ENCODE data around the gene FCN3. TPM values are rescaled to one million over a fixed set of nuclear protein-coding genes. Genes with fewer than 3 reads are reported as not detected.

The FCN3 gene
- total and polyA plus RNA-seq, 2 donors (not counting 1 experiment from before 2014, with no cell fraction given) = not detected

DNA sequence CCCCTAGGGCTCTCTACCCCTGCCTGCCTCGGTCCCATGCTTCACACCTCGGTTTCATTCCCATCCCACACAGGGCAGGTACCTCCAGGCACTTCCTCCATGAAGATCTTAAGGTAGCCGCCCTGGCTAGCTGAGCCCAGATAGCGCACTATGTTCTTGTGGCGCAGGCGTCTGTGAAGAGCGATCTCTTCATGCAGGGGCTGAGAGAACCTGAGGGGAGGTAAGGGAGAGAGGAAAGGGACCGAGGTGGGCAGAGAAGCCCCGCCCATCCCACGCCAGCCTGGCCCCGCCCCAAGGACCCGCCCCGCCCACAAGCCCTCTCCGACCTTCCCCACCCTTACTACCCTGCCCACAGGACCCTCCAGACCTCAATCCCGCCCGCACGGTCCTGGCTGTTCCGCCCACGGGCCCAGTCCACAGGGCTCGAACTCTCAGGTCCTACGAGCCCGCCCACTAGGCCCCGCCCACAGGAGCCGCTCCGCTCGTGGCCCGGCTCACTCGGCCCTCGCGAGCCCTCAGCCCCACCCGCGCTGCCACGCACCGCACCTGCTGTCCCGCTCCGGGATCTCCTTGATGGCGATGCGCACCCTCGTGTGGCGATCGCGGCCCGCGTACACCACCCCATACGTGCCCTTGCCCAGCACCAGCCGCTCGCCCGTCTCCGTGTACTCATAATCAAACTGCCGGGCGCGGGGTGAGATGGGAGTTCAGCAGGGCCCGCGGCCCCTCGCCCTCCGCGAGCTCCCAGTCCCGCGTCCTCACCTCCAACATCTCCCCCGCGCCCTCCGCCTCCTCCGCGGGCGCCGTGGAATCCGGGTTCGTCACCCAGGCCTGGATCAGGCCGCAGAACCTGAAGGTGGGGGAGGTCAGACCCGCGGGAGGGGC is 14.2 kb downstream of the FCN3 start:
- no peaks in the 10 kb centered on the region for H3K9me3 ChIP-seq (ENCODE audit: control insufficient read depth, insufficient read depth, low read depth, low read length)
- H4K20me1 ChIP-seq (ENCODE audit: control insufficient read depth, extremely low read depth, insufficient read depth, low read length) = no peaks in the 10 kb centered on the region
- H3K27ac ChIP-seq (ENCODE audit: insufficient read depth, low read length) = no peak overlapping the region
- no peak overlapping the region for H3K9ac ChIP-seq (ENCODE audit: insufficient read depth, low read length)
- no peak for DNase-seq (ENCODE audit: low read depth in 2 of 2)
- no peak overlapping the region for H3K4me3 ChIP-seq (replicated peaks in 1 of 4; ENCODE audit: control extremely low read depth in 1 of 4, insufficient read depth in 1 of 4, low read depth in 3 of 4, low read length in 4 of 4)
- no peak overlapping the region for H2AFZ ChIP-seq (ENCODE audit: low read length)
- peaks cover 45% of the 10 kb centered on the region for H3K36me3 ChIP-seq (ENCODE audit: control insufficient read depth, insufficient read depth, low read length)
- no peaks in the 10 kb centered on the region for H3K27me3 ChIP-seq (ENCODE audit: control insufficient read depth, insufficient read depth, low read length)
- H3K79me2 ChIP-seq (ENCODE audit: control insufficient read depth, insufficient read depth, low read length) = peaks cover 10% of the 10 kb centered on the region
- TF ChIP-seq, protein P1, sequence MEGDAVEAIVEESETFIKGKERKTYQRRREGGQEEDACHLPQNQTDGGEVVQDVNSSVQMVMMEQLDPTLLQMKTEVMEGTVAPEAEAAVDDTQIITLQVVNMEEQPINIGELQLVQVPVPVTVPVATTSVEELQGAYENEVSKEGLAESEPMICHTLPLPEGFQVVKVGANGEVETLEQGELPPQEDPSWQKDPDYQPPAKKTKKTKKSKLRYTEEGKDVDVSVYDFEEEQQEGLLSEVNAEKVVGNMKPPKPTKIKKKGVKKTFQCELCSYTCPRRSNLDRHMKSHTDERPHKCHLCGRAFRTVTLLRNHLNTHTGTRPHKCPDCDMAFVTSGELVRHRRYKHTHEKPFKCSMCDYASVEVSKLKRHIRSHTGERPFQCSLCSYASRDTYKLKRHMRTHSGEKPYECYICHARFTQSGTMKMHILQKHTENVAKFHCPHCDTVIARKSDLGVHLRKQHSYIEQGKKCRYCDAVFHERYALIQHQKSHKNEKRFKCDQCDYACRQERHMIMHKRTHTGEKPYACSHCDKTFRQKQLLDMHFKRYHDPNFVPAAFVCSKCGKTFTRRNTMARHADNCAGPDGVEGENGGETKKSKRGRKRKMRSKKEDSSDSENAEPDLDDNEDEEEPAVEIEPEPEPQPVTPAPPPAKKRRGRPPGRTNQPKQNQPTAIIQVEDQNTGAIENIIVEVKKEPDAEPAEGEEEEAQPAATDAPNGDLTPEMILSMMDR (conservative IDR thresholded peaks at IDR 0.05 in 1 of 2, IDR thresholded peaks at IDR 0.05 in 1 of 2; ENCODE audit: low read depth in 1 of 2, low read length in 2 of 2) = no peak
- TF ChIP-seq EZH2 (IDR thresholded peaks at IDR 0.05; ENCODE audit: low read length, missing control alignments) = no peak
- H3K4me2 ChIP-seq (ENCODE audit: extremely low read depth, insufficient read depth, low read length) = no peak overlapping the region
- H3K4me1 ChIP-seq (ENCODE audit: control insufficient read depth, extremely low read depth, insufficient read depth, low read length) = peaks cover 6% of the 10 kb centered on the region

DNA sequence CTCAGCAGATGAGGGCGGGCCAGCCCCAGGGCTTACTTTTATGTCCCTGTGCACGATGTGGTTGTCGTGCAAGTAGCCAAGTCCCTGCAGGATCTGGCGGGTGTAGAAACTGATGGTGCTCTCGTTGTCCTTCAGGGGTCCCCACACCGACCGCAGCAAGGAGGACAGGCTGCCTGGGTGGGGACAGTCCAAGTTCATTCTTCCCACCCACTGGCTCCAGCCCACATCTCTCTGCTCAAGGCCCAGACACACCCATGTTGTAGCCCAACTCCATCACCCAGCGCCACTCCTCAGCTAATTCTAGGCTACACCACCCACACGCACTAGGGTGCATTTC is 14.8 kb downstream of the FCN3 start:
- H2AFZ ChIP-seq (ENCODE audit: low read length) = no peak overlapping the region
- H4K20me1 ChIP-seq (ENCODE audit: control insufficient read depth, extremely low read depth, insufficient read depth, low read length) = no peaks in the 10 kb centered on the region
- H3K9me3 ChIP-seq (ENCODE audit: control insufficient read depth, insufficient read depth, low read depth, low read length) = no peaks in the 10 kb centered on the region
- H3K79me2 ChIP-seq (ENCODE audit: control insufficient read depth, insufficient read depth, low read length) = peaks cover 6% of the 10 kb centered on the region
- TF ChIP-seq EZH2 (IDR thresholded peaks at IDR 0.05; ENCODE audit: low read length, missing control alignments) = no peak
- TF ChIP-seq, protein P1 (conservative IDR thresholded peaks at IDR 0.05 in 1 of 2, IDR thresholded peaks at IDR 0.05 in 1 of 2; ENCODE audit: low read depth in 1 of 2, low read length in 2 of 2) = no peak
- no peak overlapping the region for H3K4me3 ChIP-seq (replicated peaks in 1 of 4; ENCODE audit: control extremely low read depth in 1 of 4, insufficient read depth in 1 of 4, low read depth in 3 of 4, low read length in 4 of 4)
- H3K27ac ChIP-seq (ENCODE audit: insufficient read depth, low read length) = no peak overlapping the region
- H3K36me3 ChIP-seq (ENCODE audit: control insufficient read depth, insufficient read depth, low read length) = peaks cover 43% of the 10 kb centered on the region
- H3K27me3 ChIP-seq (ENCODE audit: control insufficient read depth, insufficient read depth, low read length) = no peaks in the 10 kb centered on the region
- H3K4me2 ChIP-seq (ENCODE audit: extremely low read depth, insufficient read depth, low read length) = no peak overlapping the region
- peaks cover under 1% of the 10 kb centered on the region for H3K4me1 ChIP-seq (ENCODE audit: control insufficient read depth, extremely low read depth, insufficient read depth, low read length)
- no peak overlapping the region for H3K9ac ChIP-seq (ENCODE audit: insufficient read depth, low read length)
- DNase-seq (ENCODE audit: low read depth in 2 of 2) = no peak

DNA sequence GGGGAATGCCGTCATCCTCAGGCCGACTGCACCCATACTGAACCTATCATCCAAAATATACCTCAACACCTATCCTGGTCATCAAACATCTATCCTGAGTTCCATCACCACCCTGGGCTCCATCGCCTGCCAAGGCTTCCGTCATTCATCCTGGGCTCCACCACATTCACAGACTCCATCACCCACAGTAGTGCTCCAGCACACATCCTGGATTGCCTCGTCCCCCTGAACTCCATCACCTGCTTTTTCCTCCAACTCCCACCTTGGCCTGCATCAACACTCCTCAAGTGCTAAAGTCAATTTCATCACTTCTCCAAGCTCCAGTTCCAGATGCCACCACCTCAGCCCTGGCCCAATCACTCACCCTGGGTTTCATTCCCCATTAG is 15.7 kb downstream of the FCN3 start:
- H3K36me3 ChIP-seq (ENCODE audit: control insufficient read depth, insufficient read depth, low read length) = peaks cover 38% of the 10 kb centered on the region
- no peak overlapping the region for H2AFZ ChIP-seq (ENCODE audit: low read length)
- H3K79me2 ChIP-seq (ENCODE audit: control insufficient read depth, insufficient read depth, low read length) = no peaks in the 10 kb centered on the region
- no peak overlapping the region for H3K4me3 ChIP-seq (replicated peaks in 1 of 4; ENCODE audit: control extremely low read depth in 1 of 4, insufficient read depth in 1 of 4, low read depth in 3 of 4, low read length in 4 of 4)
- H3K4me1 ChIP-seq (ENCODE audit: control insufficient read depth, extremely low read depth, insufficient read depth, low read length) = no peaks in the 10 kb centered on the region
- no peak for DNase-seq (ENCODE audit: low read depth in 2 of 2)
- no peak overlapping the region for H3K9ac ChIP-seq (ENCODE audit: insufficient read depth, low read length)
- no peak overlapping the region for H3K27ac ChIP-seq (ENCODE audit: insufficient read depth, low read length)
- H3K27me3 ChIP-seq (ENCODE audit: control insufficient read depth, insufficient read depth, low read length) = no peaks in the 10 kb centered on the region
- TF ChIP-seq EZH2 (IDR thresholded peaks at IDR 0.05; ENCODE audit: low read length, missing control alignments) = no peak
- TF ChIP-seq, protein P1 (conservative IDR thresholded peaks at IDR 0.05 in 1 of 2, IDR thresholded peaks at IDR 0.05 in 1 of 2; ENCODE audit: low read depth in 1 of 2, low read length in 2 of 2) = no peak
- H3K9me3 ChIP-seq (ENCODE audit: control insufficient read depth, insufficient read depth, low read depth, low read length) = no peaks in the 10 kb centered on the region
- no peak overlapping the region for H3K4me2 ChIP-seq (ENCODE audit: extremely low read depth, insufficient read depth, low read length)
- H4K20me1 ChIP-seq (ENCODE audit: control insufficient read depth, extremely low read depth, insufficient read depth, low read length) = no peaks in the 10 kb centered on the region

All from fibroblast of lung (primary cell).